Endothelial cell of umbilical vein (primary cell): ENCODE results near the gene PIK3CB. TPM values are rescaled to one million over a fixed set of nuclear protein-coding genes. Genes with fewer than 3 reads are reported as not detected.

Experiments
- BruUV-seq: library from RNA; stranded (reverse); fragments of 400-500 nt; replicated peaks from 2 replicates; lab custom pipeline; 2021; lab: Mats Ljungman, UMichigan
- CTCF ChIA-PET: fragments of 300-600, 350-600 bp; sonication (Branson Sonifier 250); formaldehyde crosslinking; loops from one replicate; lab custom pipeline; 2021; ENCODE audit warnings: antibody characterized with exemption, inconsistent platforms; lab: Charles Lee
- POLR2A ChIA-PET: fragments of 300-600, 350-600 bp; sonication (Branson Sonifier 250); formaldehyde crosslinking; loops from one replicate; lab custom pipeline; 2021; ENCODE audit warnings: antibody characterized with exemption, inconsistent platforms; lab: Charles Lee
- DNase-seq: peaks from one replicate; pipeline ENCODE4 v3.0.0-alpha.2; 2011; ENCODE audit warnings: low read depth, low spot score
- FAIRE-seq: peaks from 2 replicates; lab custom pipeline; 2011; peaks lifted over from hg19 to GRCh38; lab: Jason Lieb, UNC
- H2AFZ ChIP-seq: 2 replicates; pipeline ENCODE4 v1.6.0; 2012; ENCODE audit warnings: low read depth, low read length, control low read depth, inconsistent platforms
- H3K27ac ChIP-seq: 2 replicates; pipeline ENCODE4 v1.5.1; 2011; ENCODE audit warnings: low read depth, mild to moderate bottlenecking, control low read depth, low read length, moderate library complexity; ENCODE audit not compliant: insufficient read depth
- H3K27me3 ChIP-seq, 2 experiments: 2 replicates each; pipeline versions ENCODE4 v1.6.0 to v1.6.1; 2011; ENCODE audit warnings: low read length in 2 of 2, mixed read lengths in 1 of 2; ENCODE audit not compliant: control insufficient read depth in 2 of 2, insufficient read depth in 2 of 2
- H3K36me3 ChIP-seq, 2 experiments: 2 replicates in 1 of 2; 3 replicates in 1 of 2; pipeline ENCODE4 v1.5.1; 2011; ENCODE audit warnings: low read length in 2 of 2, mild to moderate bottlenecking in 1 of 2, moderate library complexity in 1 of 2; ENCODE audit not compliant: control insufficient read depth in 2 of 2, insufficient read depth in 2 of 2; ENCODE audit errors: extremely low read depth in 1 of 2
- H3K4me1 ChIP-seq: 3 replicates; pipeline ENCODE4 v1.5.1; 2011; ENCODE audit warnings: mild to moderate bottlenecking, low read length; ENCODE audit not compliant: control insufficient read depth, insufficient read depth; ENCODE audit errors: extremely low read depth
- H3K4me2 ChIP-seq: 2 replicates; pipeline ENCODE4 v1.6.1; 2011; ENCODE audit warnings: low read length, control low read depth, mixed read lengths; ENCODE audit not compliant: insufficient read depth
- H3K4me3 ChIP-seq, 3 experiments: fragments of 200-600 bp in 1 of 3; sonication (generic), shearing (Covaris generic) in 1 of 3; replicated peaks in 1 of 3; 2 replicates each; pipeline ENCODE4 v1.5.1; 2011 to 2016; ENCODE audit warnings: control low read depth in 3 of 3, low read length in 3 of 3, mild to moderate bottlenecking in 2 of 3, inconsistent platforms in 1 of 3, low read depth in 1 of 3, moderate library complexity in 1 of 3; ENCODE audit not compliant: insufficient read depth in 1 of 3
- H3K79me2 ChIP-seq: 2 replicates; pipeline ENCODE4 v1.6.0; 2012; ENCODE audit warnings: low read length, inconsistent platforms; ENCODE audit not compliant: control insufficient read depth, insufficient read depth
- H3K9ac ChIP-seq: replicated peaks from 2 replicates; pipeline ENCODE3; 2011; ENCODE audit warnings: low read length, control low read depth; ENCODE audit not compliant: insufficient read depth; ENCODE audit errors: extremely low read depth
- H3K9me1 ChIP-seq: replicated peaks from 3 replicates; pipeline ENCODE4 v1.6.0; 2011; ENCODE audit warnings: mild to moderate bottlenecking, low read length; ENCODE audit not compliant: control insufficient read depth, insufficient read depth; ENCODE audit errors: extremely low read depth
- H3K9me3 ChIP-seq: replicated peaks from 2 replicates; pipeline ENCODE4 v1.5.1; 2012; ENCODE audit warnings: low read length, inconsistent platforms; ENCODE audit not compliant: control insufficient read depth, insufficient read depth
- H4K20me1 ChIP-seq: replicated peaks from 2 replicates; pipeline ENCODE3; 2011; ENCODE audit warnings: mild to moderate bottlenecking, low read length; ENCODE audit not compliant: control insufficient read depth, insufficient read depth; ENCODE audit errors: extremely low read depth
- EZH2 ChIP-seq: IDR thresholded peaks from 2 replicates; pipeline ENCODE4 v1.6.1; 2012; ENCODE audit warnings: borderline replicate concordance, low read depth, mild to moderate bottlenecking, moderate library complexity, low read length, inconsistent platforms; ENCODE audit not compliant: severe bottlenecking
- FOS ChIP-seq: IDR thresholded peaks from 2 replicates; pipeline ENCODE4 v1.6.1; 2011; ENCODE audit warnings: mild to moderate bottlenecking, low read length, moderate library complexity, borderline replicate concordance; ENCODE audit not compliant: insufficient read depth
- GATA2 ChIP-seq: IDR thresholded peaks from 2 replicates; pipeline ENCODE4 v1.7.0; 2011; ENCODE audit warnings: low read depth, mild to moderate bottlenecking, moderate library complexity, mixed read lengths, low read length; ENCODE audit not compliant: insufficient read length, insufficient read depth
- MYC ChIP-seq: IDR thresholded peaks from one replicate; pipeline ENCODE4 v1.6.1; 2011; ENCODE audit warnings: mild to moderate bottlenecking, low read depth, low read length
- POLR2AphosphoS5 ChIP-seq: IDR thresholded peaks from 2 replicates; pipeline ENCODE4 v1.6.1; 2012; ENCODE audit warnings: low read depth, mild to moderate bottlenecking, control low read depth, low read length, moderate library complexity; ENCODE audit not compliant: insufficient read depth
- dilution Hi-C: fragments of 300-500 bp; cut with MboI; formaldehyde crosslinking; loops from one replicate; pipeline ENCODE4 v1.15.0; 2019; ENCODE audit warnings: low sequenced_read_pairs; ENCODE audit not compliant: extremely low pct_ligation_motif_present
- intact Hi-C: fragments of 100-400 bp; cut with micrococcal nuclease; formaldehyde crosslinking; loops from one replicate; pipeline ENCODE4 v1.10.0; 2022
- polyA plus RNA-seq, 4 experiments: library from polyadenylated mRNA; depleted of rRNA in 3 of 4; stranded (reverse) in 3 of 4; unstranded in 1 of 4; fragments of >200 nt; gene quantifications; 2 replicates each; pipeline versions ENCODE4 v1.2.1 to v1.2.3, GENCODE V29; 2011 to 2012; ENCODE audit warnings: missing spikeins in 1 of 4
- total RNA-seq: library from RNA; stranded (reverse); gene quantifications from 2 replicates; pipeline ENCODE4 v1.2.3, GENCODE V29; 2021
- TF ChIP-seq, protein P1 (sequence below), 2 donors: IDR thresholded peaks; 1 replicate in 1 of 2; 2 replicates in 1 of 2; pipeline ENCODE4 v1.5.1; 2011; ENCODE audit warnings: low read length in 2 of 2, mild to moderate bottlenecking in 2 of 2, moderate library complexity in 2 of 2, control low read depth in 1 of 2, inconsistent platforms in 1 of 2, low read depth in 1 of 2; ENCODE audit not compliant: insufficient read depth in 1 of 2; ENCODE audit errors: extremely low read depth in 1 of 2
- TF ChIP-seq, protein P2 (sequence below): IDR thresholded peaks from 2 replicates; pipeline ENCODE4 v1.6.1; 2011; ENCODE audit not compliant: insufficient read depth, insufficient read length

The PIK3CB gene
- total and polyA plus RNA-seq, 2 donors (not counting 3 experiments of a cell fraction or from before 2014, with no cell fraction given): 9.0 to 29.8 TPM

DNA sequence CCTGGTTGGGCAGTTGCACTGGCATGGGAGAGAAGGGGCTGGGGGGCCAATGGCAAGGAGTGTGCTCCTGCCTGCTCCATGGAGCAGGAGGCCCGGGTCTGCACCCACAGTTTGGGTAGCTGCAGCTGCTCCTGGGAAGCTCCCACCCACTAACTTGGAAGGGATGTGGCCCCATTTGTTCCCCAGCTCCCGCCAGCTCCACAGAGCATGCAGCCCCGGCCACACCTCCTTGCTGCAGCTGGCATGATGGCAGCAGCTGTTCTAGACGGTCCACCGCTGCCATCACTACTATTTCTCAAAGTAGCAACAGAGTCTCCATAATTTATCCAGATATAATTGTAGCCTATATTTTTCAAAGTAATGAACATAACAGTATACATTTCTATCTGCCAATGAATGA lies 65.8 kb downstream of the PIK3CB start:
- Histone ChIP-seq H3K27me3 (no peaks in the 10 kb centered on the region), H3K4me1 (peaks cover 6% of the 10 kb centered on the region), H3K36me3 (peaks cover 0 to 5% of the 10 kb centered on the region in 2 experiments), H3K9ac (no peak overlapping the region), H3K9me1 (no peaks in the 10 kb centered on the region), H4K20me1 (no peaks in the 10 kb centered on the region), H3K4me2 (no peak overlapping the region), H3K27ac (no peak overlapping the region), H3K4me3 (no peak overlapping the region), H3K9me3 (no peaks in the 10 kb centered on the region), H3K79me2 (peaks cover 6% of the 10 kb centered on the region), H2AFZ (no peak overlapping the region)
- dilution Hi-C loops: no loop called here
- no TSS peak for BruUV-seq
- POLR2A ChIA-PET: no interaction called here
- TF ChIP-seq, protein P1, sequence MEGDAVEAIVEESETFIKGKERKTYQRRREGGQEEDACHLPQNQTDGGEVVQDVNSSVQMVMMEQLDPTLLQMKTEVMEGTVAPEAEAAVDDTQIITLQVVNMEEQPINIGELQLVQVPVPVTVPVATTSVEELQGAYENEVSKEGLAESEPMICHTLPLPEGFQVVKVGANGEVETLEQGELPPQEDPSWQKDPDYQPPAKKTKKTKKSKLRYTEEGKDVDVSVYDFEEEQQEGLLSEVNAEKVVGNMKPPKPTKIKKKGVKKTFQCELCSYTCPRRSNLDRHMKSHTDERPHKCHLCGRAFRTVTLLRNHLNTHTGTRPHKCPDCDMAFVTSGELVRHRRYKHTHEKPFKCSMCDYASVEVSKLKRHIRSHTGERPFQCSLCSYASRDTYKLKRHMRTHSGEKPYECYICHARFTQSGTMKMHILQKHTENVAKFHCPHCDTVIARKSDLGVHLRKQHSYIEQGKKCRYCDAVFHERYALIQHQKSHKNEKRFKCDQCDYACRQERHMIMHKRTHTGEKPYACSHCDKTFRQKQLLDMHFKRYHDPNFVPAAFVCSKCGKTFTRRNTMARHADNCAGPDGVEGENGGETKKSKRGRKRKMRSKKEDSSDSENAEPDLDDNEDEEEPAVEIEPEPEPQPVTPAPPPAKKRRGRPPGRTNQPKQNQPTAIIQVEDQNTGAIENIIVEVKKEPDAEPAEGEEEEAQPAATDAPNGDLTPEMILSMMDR (IDR thresholded peaks at IDR 0.05; ENCODE audit: extremely low read depth in 1 of 2, insufficient read depth in 1 of 2, low read depth in 1 of 2, low read length in 2 of 2): no peak
- TF ChIP-seq FOS (no peak), MYC (no peak), EZH2 (no peak), POLR2AphosphoS5 (no peak), GATA2 (no peak)
- TF ChIP-seq, protein P2, sequence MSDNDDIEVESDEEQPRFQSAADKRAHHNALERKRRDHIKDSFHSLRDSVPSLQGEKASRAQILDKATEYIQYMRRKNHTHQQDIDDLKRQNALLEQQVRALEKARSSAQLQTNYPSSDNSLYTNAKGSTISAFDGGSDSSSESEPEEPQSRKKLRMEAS: no peak
- CTCF ChIA-PET: no interaction called here
- intact Hi-C loops: no loop called here
- FAIRE-seq (no peak), DNase-seq (no peak)
